Measurements from ENCODE around the gene FHAD1.

DNA sequence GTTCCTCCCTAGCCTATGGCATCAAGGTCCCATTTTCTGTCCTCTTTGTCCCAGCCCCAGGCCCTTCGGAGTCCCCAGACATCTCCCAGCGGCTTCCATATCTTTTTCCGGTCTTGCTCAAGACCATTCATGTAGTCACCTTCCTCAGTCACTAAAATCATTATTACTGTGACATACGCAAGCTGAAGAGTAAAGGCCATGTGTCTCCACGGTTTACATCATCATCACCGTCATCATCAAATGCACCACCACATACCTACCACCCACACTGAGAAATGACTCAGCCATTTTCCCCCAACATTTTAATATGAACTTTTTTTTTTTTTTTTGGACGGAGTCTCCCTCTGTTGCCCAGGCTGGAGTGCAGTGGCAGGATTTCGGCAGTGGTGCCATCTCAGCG is 43.4 kb downstream of the FHAD1 start:
- TF ChIP-seq EZH2phosphoT487 (IDR thresholded peaks at IDR 0.05; ENCODE audit: borderline replicate concordance, low read length): no peak
- TF ChIP-seq, protein P1, sequence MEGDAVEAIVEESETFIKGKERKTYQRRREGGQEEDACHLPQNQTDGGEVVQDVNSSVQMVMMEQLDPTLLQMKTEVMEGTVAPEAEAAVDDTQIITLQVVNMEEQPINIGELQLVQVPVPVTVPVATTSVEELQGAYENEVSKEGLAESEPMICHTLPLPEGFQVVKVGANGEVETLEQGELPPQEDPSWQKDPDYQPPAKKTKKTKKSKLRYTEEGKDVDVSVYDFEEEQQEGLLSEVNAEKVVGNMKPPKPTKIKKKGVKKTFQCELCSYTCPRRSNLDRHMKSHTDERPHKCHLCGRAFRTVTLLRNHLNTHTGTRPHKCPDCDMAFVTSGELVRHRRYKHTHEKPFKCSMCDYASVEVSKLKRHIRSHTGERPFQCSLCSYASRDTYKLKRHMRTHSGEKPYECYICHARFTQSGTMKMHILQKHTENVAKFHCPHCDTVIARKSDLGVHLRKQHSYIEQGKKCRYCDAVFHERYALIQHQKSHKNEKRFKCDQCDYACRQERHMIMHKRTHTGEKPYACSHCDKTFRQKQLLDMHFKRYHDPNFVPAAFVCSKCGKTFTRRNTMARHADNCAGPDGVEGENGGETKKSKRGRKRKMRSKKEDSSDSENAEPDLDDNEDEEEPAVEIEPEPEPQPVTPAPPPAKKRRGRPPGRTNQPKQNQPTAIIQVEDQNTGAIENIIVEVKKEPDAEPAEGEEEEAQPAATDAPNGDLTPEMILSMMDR (IDR thresholded peaks at IDR 0.05; ENCODE audit: low read depth, low read length, poor library complexity, severe bottlenecking): no peak
